Endothelial cell (in vitro differentiated cells): Measurements from ENCODE around the gene CDSN. TPM values are rescaled to one million over a fixed set of nuclear protein-coding genes. Genes with fewer than 3 reads are reported as not detected.

Experiments used
- total RNA-seq: library from RNA; stranded (reverse); fragmentation: NEBNext Ultra II Directional; extraction: Animal tissue kit (Norgen Biotek cat#: 25700); gene quantifications from one replicate; pipeline ENCODE4 v1.2.1, GENCODE V29; 2021; ENCODE audit not compliant: unreplicated experiment

The CDSN gene
- total RNA-seq, 1 donor from 2014 or later, result not detected

Other genes starting within 250 kb of the CDSN start
- gene DDR1, start 235.9 kb downstream of the CDSN start, total RNA-seq, result 8.2 TPM
- 47.6 TPM for gene GTF2H4, start 212.2 kb downstream of the CDSN start, total RNA-seq
- gene VARS2, start 206.2 kb downstream of the CDSN start, total RNA-seq, result 20.0 TPM
- 2.8 TPM for gene SFTA2, start 188.3 kb downstream of the CDSN start, total RNA-seq
- not detected for gene MUCL3, start 179.5 kb downstream of the CDSN start, total RNA-seq
- gene MUC21, start 136.7 kb downstream of the CDSN start, total RNA-seq, result 0.10 TPM
- not detected for gene MUC22, start 110.0 kb downstream of the CDSN start, total RNA-seq
- not detected for gene C6orf15, start 7.9 kb downstream of the CDSN start, total RNA-seq
- 0.54 TPM for gene PSORS1C1, start 5.6 kb downstream of the CDSN start, total RNA-seq
- 0.38 TPM for gene PSORS1C2, start 18.6 kb upstream of the CDSN start, total RNA-seq
- 21.7 TPM for gene CCHCR1, start 37.4 kb upstream of the CDSN start, total RNA-seq
- 17.2 TPM for gene TCF19, start 38.1 kb upstream of the CDSN start, total RNA-seq
- gene POU5F1, start 50.2 kb upstream of the CDSN start, total RNA-seq, result 88.7 TPM
- gene HLA-C, start 151.6 kb upstream of the CDSN start, total RNA-seq, result 177 TPM
- 301 TPM for gene HLA-B, start 236.7 kb upstream of the CDSN start, total RNA-seq